IPS-18a (cell line): ENCODE data around the gene OPRM1.
"Not testable (repeated sequence)": the region's sequence is repeated elsewhere in the genome, so short reads cannot be mapped to it uniquely, and the experiment has no call there.

Source experiments
- H3K27ac ChIP-seq: one replicate; pipeline ENCODE4 v1.5.1; 2013; ENCODE audit warnings: low read length
- H3K27me3 ChIP-seq: one replicate; pipeline ENCODE4 v1.6.1; 2013; ENCODE audit warnings: mild to moderate bottlenecking, low read length; ENCODE audit not compliant: control insufficient read depth, insufficient read depth
- H3K36me3 ChIP-seq: one replicate; pipeline ENCODE4 v1.6.1; 2013; ENCODE audit warnings: low read depth, low read length; ENCODE audit not compliant: control insufficient read depth
- H3K4me1 ChIP-seq: one replicate; pipeline ENCODE4 v1.6.1; 2013; ENCODE audit warnings: low read depth, low read length; ENCODE audit not compliant: control insufficient read depth
- H3K4me3 ChIP-seq: one replicate; pipeline ENCODE4 v1.5.1; 2013; ENCODE audit warnings: low read length
- H3K9ac ChIP-seq: one replicate; pipeline ENCODE4 v1.6.1; 2013; ENCODE audit warnings: mild to moderate bottlenecking, low read length, moderate library complexity
- H3K9me3 ChIP-seq: one replicate; pipeline ENCODE4 v1.6.1; 2013; ENCODE audit warnings: low read depth, low read length; ENCODE audit not compliant: control insufficient read depth

Gene OPRM1

GRCh38 chr6:154157082-154157481, 118.0 kb downstream of the OPRM1 start:
- Histone ChIP-seq H3K4me1 (no peaks in the 10 kb centered on the region), H3K27ac (no peak overlapping the region), H3K36me3 (no peaks in the 10 kb centered on the region), H3K27me3 (no peaks in the 10 kb centered on the region), H3K9ac (no peak overlapping the region), H3K9me3 (peaks cover 8% of the 10 kb centered on the region), H3K4me3 (no peak overlapping the region)

- H3K36me3 ChIP-seq: no peaks in the 10 kb centered on the region
- H3K4me1 ChIP-seq: no peaks in the 10 kb centered on the region
- no peak overlapping the region for H3K4me3 ChIP-seq
- peaks cover 8% of the 10 kb centered on the region for H3K9me3 ChIP-seq
- H3K9ac ChIP-seq: no peak overlapping the region
- no peaks in the 10 kb centered on the region for H3K27me3 ChIP-seq
- H3K27ac ChIP-seq: no peak overlapping the region
These were observed 118.7 kb downstream of the OPRM1 start for GRCh38 chr6:154157706-154158105.

GRCh38 chr6:154159126-154159525, 120.1 kb downstream of the OPRM1 start:
- Histone ChIP-seq H3K9ac (no peak overlapping the region), H3K4me1 (no peaks in the 10 kb centered on the region), H3K9me3 (peaks cover 8% of the 10 kb centered on the region), H3K27me3 (no peaks in the 10 kb centered on the region), H3K36me3 (no peaks in the 10 kb centered on the region), H3K4me3 (no peak overlapping the region), H3K27ac (no peak overlapping the region)

- H3K4me3 ChIP-seq: no peak overlapping the region
- H3K36me3 ChIP-seq: no peaks in the 10 kb centered on the region
- no peaks in the 10 kb centered on the region for H3K9me3 ChIP-seq
- H3K27ac ChIP-seq: no peak overlapping the region
- H3K27me3 ChIP-seq: no peaks in the 10 kb centered on the region
- no peak overlapping the region for H3K9ac ChIP-seq
- H3K4me1 ChIP-seq: no peaks in the 10 kb centered on the region
These were observed 122.6 kb downstream of the OPRM1 start for GRCh38 chr6:154161689-154162088.

GRCh38 chr6:154164397-154164796, 125.4 kb downstream of the OPRM1 start:
- no peak overlapping the region for H3K27ac ChIP-seq

GRCh38 chr6:154165478-154165877, 126.4 kb downstream of the OPRM1 start:
- Histone ChIP-seq H3K36me3 (no peaks in the 10 kb centered on the region), H3K9me3 (no peaks in the 10 kb centered on the region), H3K27me3 (no peaks in the 10 kb centered on the region), H3K4me1 (no peaks in the 10 kb centered on the region), H3K9ac (no peak overlapping the region), H3K27ac (no peak overlapping the region), H3K4me3 (no peak overlapping the region)

More at GRCh38 chr6:154164397-154164796, 125.4 kb downstream of the OPRM1 start:
- no peaks in the 10 kb centered on the region for H3K36me3 ChIP-seq
- no peaks in the 10 kb centered on the region for H3K4me1 ChIP-seq
- H3K4me3 ChIP-seq: no peak overlapping the region
- no peaks in the 10 kb centered on the region for H3K9me3 ChIP-seq
- H3K27me3 ChIP-seq: no peaks in the 10 kb centered on the region
- no peak overlapping the region for H3K9ac ChIP-seq

GRCh38 chr6:154166140-154166539, 127.1 kb downstream of the OPRM1 start:
- Histone ChIP-seq H3K9me3 (no peaks in the 10 kb centered on the region), H3K27ac (no peak overlapping the region), H3K4me1 (no peaks in the 10 kb centered on the region), H3K9ac (no peak overlapping the region), H3K4me3 (no peak overlapping the region), H3K27me3 (no peaks in the 10 kb centered on the region), H3K36me3 (no peaks in the 10 kb centered on the region)

- Histone ChIP-seq H3K36me3 (no peaks in the 10 kb centered on the region), H3K9ac (no peak overlapping the region), H3K4me1 (no peaks in the 10 kb centered on the region), H3K4me3 (no peak overlapping the region), H3K27me3 (no peaks in the 10 kb centered on the region), H3K27ac (no peak overlapping the region), H3K9me3 (no peaks in the 10 kb centered on the region)
These were observed 128.1 kb downstream of the OPRM1 start for GRCh38 chr6:154167126-154167525.

GRCh38 chr6:154169193-154169847, 130.3 kb downstream of the OPRM1 start:
- no peak overlapping the region for H3K4me3 ChIP-seq
- no peaks in the 10 kb centered on the region for H3K9me3 ChIP-seq
- H3K9ac ChIP-seq: no peak overlapping the region
- H3K36me3 ChIP-seq: no peaks in the 10 kb centered on the region
- no peaks in the 10 kb centered on the region for H3K27me3 ChIP-seq
- H3K27ac ChIP-seq: no peak overlapping the region
- H3K4me1 ChIP-seq: no peaks in the 10 kb centered on the region

- no peak overlapping the region for H3K27ac ChIP-seq
- H3K9ac ChIP-seq: no peak overlapping the region
- no peaks in the 10 kb centered on the region for H3K9me3 ChIP-seq
- no peaks in the 10 kb centered on the region for H3K4me1 ChIP-seq
- no peaks in the 10 kb centered on the region for H3K36me3 ChIP-seq
- no peak overlapping the region for H3K4me3 ChIP-seq
- H3K27me3 ChIP-seq: no peaks in the 10 kb centered on the region
These were observed 131.1 kb downstream of the OPRM1 start for GRCh38 chr6:154170106-154170505.

- not testable (repeated sequence) for H3K27ac ChIP-seq
These were observed 133.4 kb downstream of the OPRM1 start for GRCh38 chr6:154172393-154172792.

GRCh38 chr6:154179434-154179833, 140.4 kb downstream of the OPRM1 start:
- Histone ChIP-seq H3K27me3 (no peaks in the 10 kb centered on the region), H3K9ac (no peak overlapping the region), H3K36me3 (no peaks in the 10 kb centered on the region), H3K4me1 (no peaks in the 10 kb centered on the region), H3K4me3 (no peak overlapping the region), H3K9me3 (no peaks in the 10 kb centered on the region), H3K27ac (no peak overlapping the region)

More at GRCh38 chr6:154172393-154172792, 133.4 kb downstream of the OPRM1 start:
- H3K4me1 ChIP-seq, H3K4me3 ChIP-seq, H3K9ac ChIP-seq, H3K36me3 ChIP-seq, H3K27me3 ChIP-seq, H3K9me3 ChIP-seq: not testable (repeated sequence)
